ENCODE measurements around the gene NDST4.
"Not testable (repeated sequence)": the region's sequence is repeated elsewhere in the genome, so short reads cannot be mapped to it uniquely, and the experiment has no call there.

GRCh38 chr4:114980399-114980798 is 133.0 kb downstream of the NDST4 start:
- TF ChIP-seq, protein P1, sequence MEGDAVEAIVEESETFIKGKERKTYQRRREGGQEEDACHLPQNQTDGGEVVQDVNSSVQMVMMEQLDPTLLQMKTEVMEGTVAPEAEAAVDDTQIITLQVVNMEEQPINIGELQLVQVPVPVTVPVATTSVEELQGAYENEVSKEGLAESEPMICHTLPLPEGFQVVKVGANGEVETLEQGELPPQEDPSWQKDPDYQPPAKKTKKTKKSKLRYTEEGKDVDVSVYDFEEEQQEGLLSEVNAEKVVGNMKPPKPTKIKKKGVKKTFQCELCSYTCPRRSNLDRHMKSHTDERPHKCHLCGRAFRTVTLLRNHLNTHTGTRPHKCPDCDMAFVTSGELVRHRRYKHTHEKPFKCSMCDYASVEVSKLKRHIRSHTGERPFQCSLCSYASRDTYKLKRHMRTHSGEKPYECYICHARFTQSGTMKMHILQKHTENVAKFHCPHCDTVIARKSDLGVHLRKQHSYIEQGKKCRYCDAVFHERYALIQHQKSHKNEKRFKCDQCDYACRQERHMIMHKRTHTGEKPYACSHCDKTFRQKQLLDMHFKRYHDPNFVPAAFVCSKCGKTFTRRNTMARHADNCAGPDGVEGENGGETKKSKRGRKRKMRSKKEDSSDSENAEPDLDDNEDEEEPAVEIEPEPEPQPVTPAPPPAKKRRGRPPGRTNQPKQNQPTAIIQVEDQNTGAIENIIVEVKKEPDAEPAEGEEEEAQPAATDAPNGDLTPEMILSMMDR (IDR thresholded peaks at IDR 0.05) = not testable (repeated sequence)
- TF ChIP-seq POLR2A, POLR2AphosphoS5 (IDR thresholded peaks at IDR 0.05): not testable (repeated sequence)

Data from stomach (tissue), 4 donors.